ENCODE measurements around the gene PPM1J.

DNA sequence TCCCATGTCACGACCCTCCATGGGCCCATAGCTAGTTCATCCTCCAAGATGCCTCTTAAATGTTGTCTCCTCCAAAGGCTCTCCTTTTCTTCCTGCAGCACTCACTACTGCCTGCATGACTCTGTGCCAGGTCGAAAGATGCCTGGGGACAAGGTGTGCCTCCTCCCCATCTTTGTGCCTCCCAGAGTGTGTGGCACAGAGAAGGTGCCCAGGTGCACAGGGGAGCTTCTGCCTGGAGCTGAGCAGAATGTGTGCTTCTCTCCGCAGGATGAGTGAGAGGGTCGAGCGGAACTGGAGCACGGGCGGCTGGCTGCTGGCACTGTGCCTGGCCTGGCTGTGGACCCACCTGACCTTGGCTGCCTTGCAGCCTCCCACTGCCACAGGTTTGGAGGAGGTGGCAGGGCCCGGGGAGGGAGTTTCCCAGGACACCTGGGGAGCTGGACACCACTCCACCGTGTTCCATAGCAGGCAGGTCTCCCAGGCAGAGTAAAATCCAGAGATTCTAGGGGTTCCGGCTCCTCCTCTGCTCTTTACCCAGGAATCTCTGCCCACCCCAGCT is 6.9 kb upstream of the PPM1J start:
- TF ChIP-seq, protein P1, sequence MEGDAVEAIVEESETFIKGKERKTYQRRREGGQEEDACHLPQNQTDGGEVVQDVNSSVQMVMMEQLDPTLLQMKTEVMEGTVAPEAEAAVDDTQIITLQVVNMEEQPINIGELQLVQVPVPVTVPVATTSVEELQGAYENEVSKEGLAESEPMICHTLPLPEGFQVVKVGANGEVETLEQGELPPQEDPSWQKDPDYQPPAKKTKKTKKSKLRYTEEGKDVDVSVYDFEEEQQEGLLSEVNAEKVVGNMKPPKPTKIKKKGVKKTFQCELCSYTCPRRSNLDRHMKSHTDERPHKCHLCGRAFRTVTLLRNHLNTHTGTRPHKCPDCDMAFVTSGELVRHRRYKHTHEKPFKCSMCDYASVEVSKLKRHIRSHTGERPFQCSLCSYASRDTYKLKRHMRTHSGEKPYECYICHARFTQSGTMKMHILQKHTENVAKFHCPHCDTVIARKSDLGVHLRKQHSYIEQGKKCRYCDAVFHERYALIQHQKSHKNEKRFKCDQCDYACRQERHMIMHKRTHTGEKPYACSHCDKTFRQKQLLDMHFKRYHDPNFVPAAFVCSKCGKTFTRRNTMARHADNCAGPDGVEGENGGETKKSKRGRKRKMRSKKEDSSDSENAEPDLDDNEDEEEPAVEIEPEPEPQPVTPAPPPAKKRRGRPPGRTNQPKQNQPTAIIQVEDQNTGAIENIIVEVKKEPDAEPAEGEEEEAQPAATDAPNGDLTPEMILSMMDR (IDR thresholded peaks at IDR 0.05), result no peak
- no peak for TF ChIP-seq POLR2A (IDR thresholded peaks at IDR 0.05)

All from lower leg skin (tissue), 3 donors.